CD14-positive monocyte (primary cell): ENCODE measurements around the gene GNG2. TPM values are rescaled to one million over a fixed set of nuclear protein-coding genes. Genes with fewer than 3 reads are reported as not detected.

ENCODE experiments used
- DNase-seq, 3 donors: peaks; one replicate each; pipeline ENCODE4 v3.0.0-alpha.2; 2011 to 2022
- H2AFZ ChIP-seq: 2 replicates; pipeline ENCODE4 v1.6.0; 2012; ENCODE audit warnings: mild to moderate bottlenecking, low read depth, low read length, inconsistent platforms; ENCODE audit not compliant: insufficient read depth, poor library complexity, severe bottlenecking
- H3K27ac ChIP-seq, 2 donors: 1 replicate in 1 of 2; 2 replicates in 1 of 2; pipeline ENCODE4 v1.5.1; 2012 to 2013; ENCODE audit warnings: low read length in 2 of 2, control low read depth in 1 of 2, inconsistent platforms in 1 of 2, low read depth in 1 of 2, mild to moderate bottlenecking in 1 of 2
- H3K27me3 ChIP-seq, 2 donors: one replicate each; pipeline versions ENCODE4 v1.6.0 to v1.6.1; 2011 to 2013; ENCODE audit warnings: low read length in 2 of 2; ENCODE audit not compliant: control insufficient read depth in 2 of 2, insufficient read depth in 2 of 2
- H3K36me3 ChIP-seq, 2 donors: replicated peaks in 1 of 2; 1 replicate in 1 of 2; 2 replicates in 1 of 2; pipeline versions ENCODE4 v1.5.1 to v1.6.1; 2012 to 2013; ENCODE audit warnings: low read length in 2 of 2, control low read depth in 1 of 2, inconsistent platforms in 1 of 2, mild to moderate bottlenecking in 1 of 2; ENCODE audit not compliant: insufficient read depth in 2 of 2, control insufficient read depth in 1 of 2
- H3K4me1 ChIP-seq, 2 donors: 1 replicate in 1 of 2; 2 replicates in 1 of 2; pipeline versions ENCODE4 v1.5.1 to v1.6.1; 2012 to 2013; ENCODE audit warnings: low read length in 2 of 2, control low read depth in 1 of 2, inconsistent platforms in 1 of 2, mild to moderate bottlenecking in 1 of 2, moderate library complexity in 1 of 2; ENCODE audit not compliant: insufficient read depth in 2 of 2, control insufficient read depth in 1 of 2
- H3K4me2 ChIP-seq: replicated peaks from 2 replicates; pipeline ENCODE3; 2012; ENCODE audit warnings: low read length, moderate library complexity, mild to moderate bottlenecking; ENCODE audit not compliant: poor library complexity, severe bottlenecking; ENCODE audit errors: extremely low read depth
- H3K4me3 ChIP-seq, 3 experiments: fragments of 200-600 bp in 1 of 3; sonication (generic) in 1 of 3; replicated peaks in 1 of 3; 1 replicate in 2 of 3; 2 replicates in 1 of 3; pipeline ENCODE4 v1.5.1; 2011 to 2013; ENCODE audit warnings: low read length in 3 of 3, mild to moderate bottlenecking in 3 of 3, control low read depth in 2 of 3, low read depth in 2 of 3, inconsistent platforms in 1 of 3, moderate library complexity in 1 of 3
- H3K79me2 ChIP-seq: 2 replicates; pipeline ENCODE4 v1.6.0; 2012; ENCODE audit warnings: mild to moderate bottlenecking, control low read depth, inconsistent platforms, low read length, moderate library complexity; ENCODE audit not compliant: insufficient read depth
- H3K9ac ChIP-seq: 2 replicates; pipeline ENCODE4 v1.6.0; 2017; ENCODE audit warnings: low read length, mild to moderate bottlenecking; ENCODE audit not compliant: insufficient read depth, poor library complexity, severe bottlenecking
- H3K9me3 ChIP-seq, 2 donors: replicated peaks in 1 of 2; 1 replicate in 1 of 2; 2 replicates in 1 of 2; pipeline versions ENCODE4 v1.5.1 to v1.6.1; 2012 to 2013; ENCODE audit warnings: low read length in 2 of 2, control low read depth in 1 of 2; ENCODE audit not compliant: control insufficient read depth in 1 of 2, insufficient read depth in 1 of 2
- H4K20me1 ChIP-seq: 2 replicates; pipeline ENCODE4 v1.6.0; 2012; ENCODE audit warnings: mild to moderate bottlenecking, low read length, control low read depth, moderate library complexity; ENCODE audit not compliant: insufficient read depth
- H3K27ac Mint-ChIP-seq, 7 donors: one replicate each; pipeline ENCODE4 v1.8.0; 2020; ENCODE audit warnings: mild to moderate bottlenecking in 7 of 7, mixed read lengths in 7 of 7, moderate library complexity in 6 of 7, inconsistent platforms in 2 of 7
- H3K27me3 Mint-ChIP-seq, 3 donors: one replicate each; pipeline ENCODE4 v1.8.0; 2021 to 2022; ENCODE audit warnings: low read depth in 3 of 3, mild to moderate bottlenecking in 3 of 3, mixed read lengths in 3 of 3, moderate library complexity in 3 of 3, inconsistent platforms in 1 of 3
- H3K36me3 Mint-ChIP-seq, 2 donors: one replicate each; pipeline ENCODE4 v1.8.0; 2020; ENCODE audit warnings: mixed read lengths in 2 of 2, inconsistent platforms in 1 of 2, mild to moderate bottlenecking in 1 of 2
- H3K4me1 Mint-ChIP-seq: one replicate; pipeline ENCODE4 v1.8.0; 2020; ENCODE audit warnings: mild to moderate bottlenecking, mixed read lengths
- H3K4me3 Mint-ChIP-seq, 2 donors: one replicate each; pipeline ENCODE4 v1.8.0; 2020; ENCODE audit warnings: mild to moderate bottlenecking in 2 of 2, mixed read lengths in 2 of 2, moderate library complexity in 1 of 2
- H3K9me3 Mint-ChIP-seq, 7 donors: one replicate each; pipeline ENCODE4 v1.8.0; 2020 to 2022; ENCODE audit warnings: mixed read lengths in 7 of 7, mild to moderate bottlenecking in 6 of 7, moderate library complexity in 6 of 7, inconsistent platforms in 2 of 7
- WGBS: methylation state at CpG from one replicate; pipeline ENCODE4 v1.1.5; 2013; ENCODE audit warnings: missing lambda C conversion rate; ENCODE audit not compliant: insufficient coverage; 5-methylcytosine and 5-hydroxymethylcytosine counted together
- intact Hi-C, 2 donors: fragments of 100-400 bp; cut with micrococcal nuclease; formaldehyde crosslinking; loops; one replicate each; pipeline versions ENCODE4 v1.15.0 to v1.15.1; 2023
- polyA plus RNA-seq, 3 donors: library from polyadenylated mRNA; depleted of rRNA in 1 of 3; unstranded in 2 of 3; stranded (reverse) in 1 of 3; fragments of 300-500 nt in 2 of 3; fragments of >200 nt in 1 of 3; fragmentation: Illumina TruSeq in 2 of 3; gene quantifications; 1 replicate in 2 of 3; 2 replicates in 1 of 3; pipeline ENCODE4 v1.2.3, GENCODE V29; 2012 to 2021
- TF ChIP-seq, protein P1 (sequence below): fragments of 200-600 bp; IDR thresholded peaks from one replicate; pipeline ENCODE4 v1.8.0; 2022; ENCODE audit warnings: antibody characterized with exemption, mild to moderate bottlenecking

The GNG2 gene
- polyA plus RNA-seq, 3 donors, result 42.7 to 151 (median 146) TPM

DNA sequence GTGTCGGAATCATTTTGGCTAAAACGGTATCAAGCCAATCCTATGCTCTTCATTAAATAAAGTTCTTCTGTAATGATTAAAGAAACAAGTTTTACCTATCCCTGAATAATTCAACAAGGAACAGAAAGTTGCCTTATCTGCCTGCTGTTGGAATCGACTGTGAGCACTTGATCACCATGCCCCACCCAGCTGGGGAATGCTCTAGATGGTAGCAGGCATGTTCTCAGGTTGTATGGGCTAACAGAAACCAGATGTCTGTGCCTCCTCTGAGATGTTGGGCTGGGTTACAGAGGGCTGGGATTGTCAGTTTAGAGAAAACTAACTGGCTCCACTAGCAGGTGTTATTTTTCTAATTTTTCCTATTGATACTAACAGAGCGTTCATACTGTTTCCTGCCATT, 157.8 kb downstream of the GNG2 start:
- Histone ChIP-seq H3K27me3 (peaks cover 0 to 2% of the 10 kb centered on the region in 2 donors), H3K27ac (no peak overlapping the region), H3K4me2 (no peak overlapping the region), H3K9ac (no peak overlapping the region), H2AFZ (no peak overlapping the region), H3K4me1 (no peaks in the 10 kb centered on the region), H3K79me2 (no peaks in the 10 kb centered on the region), H4K20me1 (no peaks in the 10 kb centered on the region), H3K4me3 (no peak overlapping the region), H3K36me3 (no peaks in the 10 kb centered on the region), H3K9me3 (no peaks in the 10 kb centered on the region)
- Mint-ChIP-seq H3K9me3 (peaks cover 0 to 5% (median 0%) of the 10 kb centered on the region in 7 donors), H3K4me1 (peaks cover 4% of the 10 kb centered on the region), H3K27ac (no peak overlapping the region), H3K36me3 (no peaks in the 10 kb centered on the region), H3K4me3 (no peak overlapping the region), H3K27me3 (peaks cover 1 to 11% (median 9%) of the 10 kb centered on the region in 3 donors)
- intact Hi-C loops, result no loop called here
- no CpG with 5 or more reads among the region's 4 CpGs for WGBS
- DNase-seq, result no peak
- TF ChIP-seq, protein P1, sequence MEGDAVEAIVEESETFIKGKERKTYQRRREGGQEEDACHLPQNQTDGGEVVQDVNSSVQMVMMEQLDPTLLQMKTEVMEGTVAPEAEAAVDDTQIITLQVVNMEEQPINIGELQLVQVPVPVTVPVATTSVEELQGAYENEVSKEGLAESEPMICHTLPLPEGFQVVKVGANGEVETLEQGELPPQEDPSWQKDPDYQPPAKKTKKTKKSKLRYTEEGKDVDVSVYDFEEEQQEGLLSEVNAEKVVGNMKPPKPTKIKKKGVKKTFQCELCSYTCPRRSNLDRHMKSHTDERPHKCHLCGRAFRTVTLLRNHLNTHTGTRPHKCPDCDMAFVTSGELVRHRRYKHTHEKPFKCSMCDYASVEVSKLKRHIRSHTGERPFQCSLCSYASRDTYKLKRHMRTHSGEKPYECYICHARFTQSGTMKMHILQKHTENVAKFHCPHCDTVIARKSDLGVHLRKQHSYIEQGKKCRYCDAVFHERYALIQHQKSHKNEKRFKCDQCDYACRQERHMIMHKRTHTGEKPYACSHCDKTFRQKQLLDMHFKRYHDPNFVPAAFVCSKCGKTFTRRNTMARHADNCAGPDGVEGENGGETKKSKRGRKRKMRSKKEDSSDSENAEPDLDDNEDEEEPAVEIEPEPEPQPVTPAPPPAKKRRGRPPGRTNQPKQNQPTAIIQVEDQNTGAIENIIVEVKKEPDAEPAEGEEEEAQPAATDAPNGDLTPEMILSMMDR, result no peak

DNA sequence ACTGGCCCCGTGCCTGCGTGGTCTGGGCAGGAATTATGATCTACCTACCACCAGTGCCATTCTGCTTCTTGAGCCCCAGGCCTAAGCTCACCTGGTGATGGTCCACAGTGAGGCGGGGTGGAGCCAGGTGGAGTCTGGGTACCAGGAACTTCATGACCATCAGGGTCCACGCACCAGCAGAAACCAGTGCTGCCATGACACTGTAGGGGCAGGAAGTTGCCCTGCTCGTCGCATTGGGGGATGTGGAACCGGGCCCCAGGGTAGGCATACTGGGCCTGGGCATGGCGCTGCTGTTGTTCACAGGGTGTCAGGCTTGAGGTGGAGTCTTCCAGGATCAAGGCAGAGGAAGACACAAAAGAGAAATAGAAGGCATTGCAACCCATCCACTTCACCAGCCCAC, 158.6 kb downstream of the GNG2 start:
- no peak overlapping the region for H3K4me3 Mint-ChIP-seq
- Histone ChIP-seq H3K4me3 (no peak overlapping the region), H3K9me3 (no peaks in the 10 kb centered on the region), H3K27ac (no peak overlapping the region), H3K9ac (no peak overlapping the region), H3K27me3 (peaks cover 0 to 2% of the 10 kb centered on the region in 2 donors), H2AFZ (no peak overlapping the region), H4K20me1 (no peaks in the 10 kb centered on the region), H3K4me2 (no peak overlapping the region), H3K36me3 (no peaks in the 10 kb centered on the region), H3K4me1 (no peaks in the 10 kb centered on the region), H3K79me2 (no peaks in the 10 kb centered on the region)
- H3K9me3 Mint-ChIP-seq, result peaks cover 0 to 5% (median 3%) of the 10 kb centered on the region in 7 donors
- peak overlapping the region in 1 of 7 donors; percentile 63 for H3K27ac Mint-ChIP-seq
- H3K36me3 Mint-ChIP-seq, result no peaks in the 10 kb centered on the region
- intact Hi-C loops, result no loop called here
- peaks cover 1 to 11% (median 9%) of the 10 kb centered on the region in 3 donors for H3K27me3 Mint-ChIP-seq
- peaks cover 4% of the 10 kb centered on the region for H3K4me1 Mint-ChIP-seq
- WGBS, result 100% methylated on average over 5 of the region's 8 CpGs
- TF ChIP-seq, protein P1, result no peak
- DNase-seq, result no peak

Other genes with a start within 250 kb of the GNG2 start
- gene FRMD6, start 208.7 kb upstream of the GNG2 start, polyA plus RNA-seq, result under 1 TPM; 0.12 to 0.25 (median 0.12) TPM
- gene RTRAF, start 128.9 kb downstream of the GNG2 start, polyA plus RNA-seq, result 100 to 1,000 TPM in 2 of 3 donors, 10 to 100 TPM in 1; 51.6 to 152 (median 149) TPM
- not detected for gene NID2, start 208.4 kb downstream of the GNG2 start, polyA plus RNA-seq